ENCODE measurements around the gene DARS1. TPM values are rescaled to one million over a fixed set of nuclear protein-coding genes. Genes with fewer than 3 reads are reported as not detected.
"Not testable (repeated sequence)": the region's sequence is repeated elsewhere in the genome, so short reads cannot be mapped to it uniquely, and the experiment has no call there.

Gene DARS1
- total and polyA plus RNA-seq, 8 donors = 39.1 to 244 (median 62.1) TPM

DNA sequence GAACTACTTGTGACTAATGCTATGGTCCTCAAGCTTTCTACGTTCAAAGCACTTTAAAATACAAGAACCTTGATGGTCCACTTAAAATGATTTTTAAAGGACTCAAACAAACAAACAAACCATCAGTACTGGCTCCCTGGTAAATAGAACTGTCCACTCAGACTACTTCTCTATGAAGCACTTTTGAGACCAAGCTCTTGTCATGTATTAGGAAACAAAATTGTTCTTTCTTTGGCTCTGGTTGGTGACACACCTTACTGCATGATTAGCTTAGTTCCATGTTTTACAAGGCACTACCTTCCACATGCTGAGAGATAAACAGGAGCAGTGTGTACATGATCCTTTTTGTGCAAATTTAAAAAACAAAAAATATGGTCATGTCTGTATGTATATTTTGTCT is 19.7 kb downstream of the DARS1 start:
- H3K9me3 ChIP-seq = no peaks in the 10 kb centered on the region
- H3K4me3 ChIP-seq = no peak overlapping the region
- H3K27me3 ChIP-seq = no peaks in the 10 kb centered on the region
- no peak for DNase-seq
- peaks cover 0 to 40% (median 21%) of the 10 kb centered on the region in 4 donors for H3K4me1 ChIP-seq
- intact Hi-C loops (cut with DNase I; ENCODE audit: low total_unique reads) = no loop called here
- WGBS, 5 donors = 79 to 91% (median 84%) methylated on average over 1 of the region's 1 CpG
- H3K27ac ChIP-seq = no peak overlapping the region
- TF ChIP-seq POLR2AphosphoS5 (IDR thresholded peaks at IDR 0.05) = no peak
- no peak for TF ChIP-seq EP300 (IDR thresholded peaks at IDR 0.05)
- TF ChIP-seq, protein P1, sequence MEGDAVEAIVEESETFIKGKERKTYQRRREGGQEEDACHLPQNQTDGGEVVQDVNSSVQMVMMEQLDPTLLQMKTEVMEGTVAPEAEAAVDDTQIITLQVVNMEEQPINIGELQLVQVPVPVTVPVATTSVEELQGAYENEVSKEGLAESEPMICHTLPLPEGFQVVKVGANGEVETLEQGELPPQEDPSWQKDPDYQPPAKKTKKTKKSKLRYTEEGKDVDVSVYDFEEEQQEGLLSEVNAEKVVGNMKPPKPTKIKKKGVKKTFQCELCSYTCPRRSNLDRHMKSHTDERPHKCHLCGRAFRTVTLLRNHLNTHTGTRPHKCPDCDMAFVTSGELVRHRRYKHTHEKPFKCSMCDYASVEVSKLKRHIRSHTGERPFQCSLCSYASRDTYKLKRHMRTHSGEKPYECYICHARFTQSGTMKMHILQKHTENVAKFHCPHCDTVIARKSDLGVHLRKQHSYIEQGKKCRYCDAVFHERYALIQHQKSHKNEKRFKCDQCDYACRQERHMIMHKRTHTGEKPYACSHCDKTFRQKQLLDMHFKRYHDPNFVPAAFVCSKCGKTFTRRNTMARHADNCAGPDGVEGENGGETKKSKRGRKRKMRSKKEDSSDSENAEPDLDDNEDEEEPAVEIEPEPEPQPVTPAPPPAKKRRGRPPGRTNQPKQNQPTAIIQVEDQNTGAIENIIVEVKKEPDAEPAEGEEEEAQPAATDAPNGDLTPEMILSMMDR (IDR thresholded peaks at IDR 0.05) = no peak
- no peak for TF ChIP-seq POLR2A (IDR thresholded peaks at IDR 0.05)
- peaks cover 0 to 14% (median 7%) of the 10 kb centered on the region in 4 donors for H3K36me3 ChIP-seq

- intact Hi-C loops (cut with DNase I; ENCODE audit: low total_unique reads) = not testable (repeated sequence)
These were observed 21.0 kb downstream of the DARS1 start for GRCh38 chr2:135964404-135964803.

GRCh38 chr2:135963841-135964240 is 21.6 kb downstream of the DARS1 start:
- intact Hi-C loops (cut with DNase I; ENCODE audit: low total_unique reads) = no loop called here
- Histone ChIP-seq H3K27ac (peak overlapping the region in 1 of 5 donors; percentile 48), H3K4me3 (no peak overlapping the region), H3K36me3 (peaks cover 0 to 20% (median 11%) of the 10 kb centered on the region in 4 donors), H3K9me3 (no peaks in the 10 kb centered on the region), H3K27me3 (no peaks in the 10 kb centered on the region), H3K4me1 (peaks cover 0 to 49% (median 23%) of the 10 kb centered on the region in 4 donors)
- TF ChIP-seq EP300 (IDR thresholded peaks at IDR 0.05) (no peak), POLR2AphosphoS5 (IDR thresholded peaks at IDR 0.05) (no peak), POLR2A (IDR thresholded peaks at IDR 0.05) (no peak)
- TF ChIP-seq, protein P1 (IDR thresholded peaks at IDR 0.05) = no peak
- WGBS, 5 donors = 81 to 94% (median 92%) methylated on average over 11 of the region's 11 CpGs
- DNase-seq = no peak

More at GRCh38 chr2:135964404-135964803, 21.0 kb downstream of the DARS1 start:
- 87 to 92% (median 89%) methylated on average over 11 of the region's 11 CpGs for WGBS, 5 donors
- H3K36me3 ChIP-seq = peaks cover 0 to 22% (median 15%) of the 10 kb centered on the region in 4 donors
- not testable (repeated sequence) for H3K9me3 ChIP-seq, H3K4me3 ChIP-seq, DNase-seq, H3K27me3 ChIP-seq, H3K27ac ChIP-seq
- peaks cover 0 to 49% (median 23%) of the 10 kb centered on the region in 4 donors for H3K4me1 ChIP-seq

- Histone ChIP-seq H3K27me3 (no peaks in the 10 kb centered on the region), H3K9me3 (no peaks in the 10 kb centered on the region), H3K4me3 (no peak overlapping the region), H3K36me3 (peaks cover 0 to 9% (median 8%) of the 10 kb centered on the region in 4 donors), H3K4me1 (peaks cover 0 to 49% (median 23%) of the 10 kb centered on the region in 4 donors), H3K27ac (peak overlapping the region in 1 of 5 donors; percentile 41)
- intact Hi-C loops (cut with DNase I; ENCODE audit: low total_unique reads) = no loop called here
- WGBS, 5 donors = 64 to 78% (median 69%) methylated on average over 4 of the region's 4 CpGs
- DNase-seq = no peak
- TF ChIP-seq, protein P1 (IDR thresholded peaks at IDR 0.05) = no peak
- TF ChIP-seq EP300 (IDR thresholded peaks at IDR 0.05) (no peak), POLR2AphosphoS5 (IDR thresholded peaks at IDR 0.05) (no peak), POLR2A (IDR thresholded peaks at IDR 0.05) (no peak)
These were observed 22.9 kb downstream of the DARS1 start for GRCh38 chr2:135962366-135963123.
